ENCODE measurements around the gene TRERF1. TPM values are rescaled to one million over a fixed set of nuclear protein-coding genes. Genes with fewer than 3 reads are reported as not detected.

TRERF1 gene
- total RNA-seq, 1 donor from 2014 or later, result 1.3 TPM

GRCh38 chr6:42274898-42275297 is 176.8 kb downstream of the TRERF1 start:
- no peak for DNase-seq (ENCODE audit: low read depth)

- DNase-seq (ENCODE audit: low read depth), result no peak
Measured at GRCh38 chr6:42271834-42272805, 179.6 kb downstream of the TRERF1 start.

GRCh38 chr6:42269974-42270510 is 181.7 kb downstream of the TRERF1 start:
- no peak for DNase-seq (ENCODE audit: low read depth)

DNA sequence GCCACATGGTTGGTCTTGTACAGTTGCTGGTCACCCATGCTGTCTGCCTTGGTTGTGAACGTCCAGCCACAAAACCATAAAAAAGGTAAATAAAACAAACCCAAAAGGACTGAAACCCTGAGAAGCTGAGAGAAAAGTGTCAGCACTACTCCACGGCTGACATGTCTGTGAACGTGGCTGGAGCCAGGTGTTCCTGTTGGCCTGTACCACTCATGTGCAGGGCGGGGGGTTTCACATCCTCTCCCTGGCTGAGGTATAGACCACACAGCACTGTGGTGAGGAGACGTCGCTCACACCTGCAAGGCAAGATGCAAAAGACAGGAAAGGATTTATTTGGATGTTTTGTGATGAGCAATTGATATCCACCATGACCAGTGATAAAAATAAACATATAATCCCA is 182.2 kb downstream of the TRERF1 start:
- no peak for DNase-seq (ENCODE audit: low read depth)

GRCh38 chr6:42268835-42269204 is 182.9 kb downstream of the TRERF1 start:
- DNase-seq (ENCODE audit: low read depth), result no peak

GRCh38 chr6:42268016-42268834 is 183.5 kb downstream of the TRERF1 start:
- DNase-seq (ENCODE audit: low read depth), result no peak

DNA sequence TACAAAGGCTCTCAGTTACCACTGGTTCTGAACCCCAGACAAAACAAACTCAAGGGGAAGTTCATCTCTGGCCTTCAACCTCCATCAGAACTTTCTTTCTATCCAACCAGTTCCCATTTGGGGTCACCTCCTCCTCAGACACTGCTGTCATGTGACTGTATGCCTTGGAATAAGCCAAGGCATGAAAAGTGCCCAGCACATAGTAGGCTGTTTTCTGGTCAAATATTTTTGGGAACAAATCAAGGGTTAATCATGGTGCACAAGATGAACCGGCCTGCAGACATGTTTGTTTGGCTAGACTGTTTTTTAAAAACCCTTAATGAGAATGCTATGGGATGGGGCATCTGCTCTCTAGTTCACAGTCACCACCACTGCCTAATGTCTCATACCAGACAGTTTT is 185.2 kb downstream of the TRERF1 start:
- DNase-seq (ENCODE audit: low read depth), result no peak

- no peak for DNase-seq (ENCODE audit: low read depth)
Measured at GRCh38 chr6:42264852-42265390, 186.8 kb downstream of the TRERF1 start.

DNA sequence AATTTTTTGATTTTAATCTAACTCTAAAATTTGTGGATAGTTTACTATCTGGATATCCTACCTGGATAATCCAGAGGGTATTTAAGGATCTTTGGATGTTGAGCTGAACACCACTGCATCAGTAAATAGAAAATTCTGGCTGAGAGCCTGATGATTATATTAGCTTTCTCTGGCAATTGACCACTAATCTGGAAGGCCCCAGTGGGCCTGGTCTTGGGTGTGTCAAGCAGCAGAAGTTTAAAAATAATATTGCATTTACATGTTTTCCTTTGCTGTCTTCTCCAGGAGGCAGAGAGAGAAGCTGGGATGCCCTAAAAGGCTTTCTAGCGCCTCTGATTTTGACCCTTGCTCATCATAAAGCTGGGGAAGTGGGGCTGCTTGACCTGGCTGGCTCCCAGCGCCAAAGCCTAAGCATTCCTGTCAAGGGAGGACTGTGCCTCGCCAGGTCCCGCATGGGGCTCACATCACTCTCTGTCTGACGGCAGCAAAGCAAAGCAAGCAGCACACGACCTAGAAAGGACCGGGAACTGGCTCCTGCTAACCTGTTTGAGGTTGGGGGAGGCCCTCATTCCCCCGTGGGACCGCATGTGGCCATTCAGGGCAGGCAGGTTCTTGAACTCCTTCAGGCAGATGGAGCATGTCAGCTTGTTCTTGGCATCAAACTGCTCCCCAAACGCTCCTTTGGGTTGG is 187.4 kb downstream of the TRERF1 start:
- DNase-seq (ENCODE audit: low read depth), result no peak

GRCh38 chr6:42263165-42263728 is 188.5 kb downstream of the TRERF1 start:
- DNase-seq (ENCODE audit: low read depth), result no peak

GRCh38 chr6:42260972-42261371 is 190.8 kb downstream of the TRERF1 start:
- DNase-seq (ENCODE audit: low read depth), result no peak

GRCh38 chr6:42260396-42260888 is 191.3 kb downstream of the TRERF1 start:
- DNase-seq (ENCODE audit: low read depth), result no peak

GRCh38 chr6:42259841-42260395 is 191.8 kb downstream of the TRERF1 start:
- DNase-seq (ENCODE audit: low read depth), result no peak

DNA sequence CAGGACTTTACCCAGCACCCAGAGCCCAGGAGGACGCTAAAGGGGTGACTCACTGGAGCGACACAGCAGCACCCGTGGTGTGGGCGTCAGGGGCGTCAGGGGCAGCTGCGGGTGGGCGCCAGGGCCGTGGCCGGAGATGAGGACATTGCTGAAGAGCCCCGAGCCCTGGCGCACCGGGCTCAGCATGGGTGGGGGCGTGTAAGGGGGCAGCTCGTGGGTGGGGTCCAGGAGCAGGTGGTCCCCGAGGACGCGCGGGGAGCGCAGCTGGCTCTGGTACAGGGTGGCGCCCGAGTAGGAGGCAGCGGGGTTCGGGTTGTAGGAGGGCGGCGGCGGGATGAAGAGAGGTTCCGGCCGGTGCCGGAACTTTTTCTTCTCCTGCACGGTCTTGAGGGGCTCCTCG is 192.4 kb downstream of the TRERF1 start:
- no peak for DNase-seq (ENCODE audit: low read depth)

DNA sequence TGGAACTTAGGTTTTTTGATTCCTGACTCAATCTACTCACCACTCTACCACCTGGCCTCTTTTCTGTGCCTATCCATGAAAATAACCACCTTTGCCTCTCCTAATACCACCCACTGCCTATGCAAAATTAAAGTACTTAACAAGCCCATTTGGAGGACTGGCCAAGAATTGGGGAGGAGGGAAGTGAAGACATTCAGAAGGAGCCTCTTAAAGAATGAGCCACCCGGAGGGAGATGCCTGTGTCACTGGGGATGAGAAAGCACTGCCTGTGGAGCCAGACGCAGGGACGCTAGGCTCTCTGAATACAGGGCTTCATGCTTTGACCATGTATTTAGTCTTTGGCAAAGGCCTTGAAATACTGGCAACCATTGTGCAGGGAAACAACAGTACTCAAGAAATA is 194.1 kb downstream of the TRERF1 start:
- no peak for DNase-seq (ENCODE audit: low read depth)

- no peak for DNase-seq (ENCODE audit: low read depth)
Measured at GRCh38 chr6:42257063-42257462, 194.7 kb downstream of the TRERF1 start.

GRCh38 chr6:42255050-42255449 is 196.7 kb downstream of the TRERF1 start:
- DNase-seq (ENCODE audit: low read depth), result no peak

GRCh38 chr6:42254505-42254904 is 197.2 kb downstream of the TRERF1 start:
- no peak for DNase-seq (ENCODE audit: low read depth)

- DNase-seq (ENCODE audit: low read depth), result peak; percentile 77
Measured at GRCh38 chr6:42251911-42252637, 199.7 kb downstream of the TRERF1 start.

DNA sequence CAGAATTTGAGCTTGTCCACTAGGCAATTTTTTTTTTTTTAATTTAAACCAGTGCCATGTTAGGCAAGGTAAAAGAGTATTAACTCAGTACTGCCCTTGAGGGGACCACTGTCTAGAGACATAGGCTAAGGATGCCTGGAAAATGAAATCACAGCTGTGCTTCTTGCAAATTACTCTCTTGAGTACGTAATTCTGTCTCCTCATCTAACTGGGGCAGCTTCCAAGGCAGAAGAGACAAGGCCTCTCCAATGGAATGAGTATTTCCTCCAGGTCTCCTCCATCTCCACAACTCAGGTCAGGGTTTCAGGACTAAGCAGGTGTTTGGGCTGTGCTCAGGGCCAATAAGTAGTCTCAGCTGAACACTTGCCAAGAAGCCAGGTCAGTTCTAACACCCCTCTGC is 200.2 kb downstream of the TRERF1 start:
- no peak for DNase-seq (ENCODE audit: low read depth)

All from renal cortical epithelial cell (primary cell).